ENCODE measurements around the gene LTV1.

Gene LTV1

DNA sequence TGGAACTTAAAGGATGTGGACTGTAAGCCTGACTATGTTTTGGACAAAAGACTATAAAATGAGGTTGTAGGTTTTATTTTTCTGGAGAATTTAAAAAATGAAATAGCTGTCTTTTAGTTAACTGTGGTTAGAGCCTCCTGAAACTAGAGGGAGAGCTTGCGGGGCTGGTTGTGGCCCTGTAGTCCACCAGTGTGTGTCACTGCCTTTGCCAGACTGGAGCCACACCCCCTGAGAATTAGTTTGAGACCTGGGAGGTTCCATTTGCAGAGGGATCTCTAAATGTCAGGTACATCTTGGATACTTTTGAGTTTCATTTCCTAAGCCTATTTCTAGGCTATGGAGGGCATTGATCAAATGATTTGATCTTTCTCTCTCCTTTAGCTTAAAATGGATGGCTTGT, 42.0 kb downstream of the LTV1 start:
- DNase-seq (ENCODE audit: low spot score) = no peak

DNA sequence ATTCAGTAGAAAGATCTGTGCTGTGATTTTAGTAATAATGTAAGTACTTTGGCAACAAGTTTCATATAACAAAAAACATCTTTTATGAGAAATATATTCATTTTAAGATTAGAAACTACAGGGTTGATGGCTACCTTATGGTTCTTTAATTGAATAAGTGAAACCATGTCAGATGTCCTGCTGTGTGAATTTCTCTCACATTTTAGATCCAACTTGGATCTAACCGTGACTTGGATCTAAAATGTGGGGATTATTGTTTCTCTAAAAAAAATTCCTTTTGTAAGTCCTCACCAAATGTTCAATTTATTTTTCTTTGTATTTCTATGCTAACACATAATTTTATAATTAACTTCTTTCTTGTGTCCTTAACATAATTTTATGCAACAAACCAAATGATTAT, 51.5 kb downstream of the LTV1 start:
- DNase-seq (ENCODE audit: low spot score) = no peak

DNA sequence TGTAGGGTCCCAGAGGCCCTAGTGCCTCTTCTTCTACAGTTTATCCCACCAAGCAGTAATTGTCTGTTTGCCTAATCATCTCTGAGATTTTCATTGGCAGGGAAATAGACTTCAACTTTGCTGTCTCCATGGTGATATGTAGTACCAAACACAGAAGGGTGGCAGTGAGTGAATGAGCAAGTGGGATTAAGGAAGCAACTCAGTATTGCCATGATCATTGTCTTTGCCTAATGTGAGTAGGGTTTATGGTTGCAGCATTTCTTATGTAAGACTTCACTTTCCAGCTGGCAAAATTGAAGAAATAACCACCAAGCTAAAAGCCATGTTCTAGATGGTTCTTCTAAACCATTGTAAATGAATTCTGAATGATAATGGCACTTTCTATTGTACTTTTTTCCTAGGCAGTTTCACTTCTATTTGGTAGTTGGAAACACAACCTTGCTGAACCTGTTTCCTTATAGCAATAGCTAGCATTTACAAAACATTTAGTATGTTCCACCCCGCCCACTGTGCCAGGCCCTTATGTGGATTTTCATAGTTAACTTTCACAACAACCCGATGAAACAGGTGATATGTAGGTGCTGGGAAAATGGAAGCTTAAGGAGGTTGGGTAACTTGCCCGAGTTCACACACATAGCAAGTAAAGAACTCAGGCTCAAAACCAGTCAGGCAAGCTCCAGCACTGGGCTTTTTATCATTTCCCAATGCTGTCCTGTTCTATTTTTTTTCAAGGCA, 53.2 kb downstream of the LTV1 start:
- no peak for DNase-seq (ENCODE audit: low spot score)

DNA sequence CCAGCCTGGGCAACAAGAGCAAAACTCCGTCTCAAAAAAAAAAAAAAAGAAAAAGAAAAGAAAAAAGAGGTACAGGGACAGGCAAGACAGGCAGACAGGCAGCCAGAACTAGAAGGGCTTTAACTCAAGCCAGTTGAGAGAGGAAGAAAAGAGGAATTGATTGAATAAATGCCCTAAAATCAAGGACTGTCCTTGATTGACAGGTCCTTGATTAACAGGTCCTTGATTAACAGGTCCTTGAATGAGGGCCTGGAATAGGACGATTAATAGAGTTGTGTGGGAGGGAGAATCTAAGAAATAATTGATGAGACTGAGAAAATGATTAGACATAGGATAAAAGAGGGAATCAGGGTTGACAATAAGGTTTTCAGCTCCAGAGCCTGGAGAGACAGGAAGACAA, 57.2 kb downstream of the LTV1 start:
- DNase-seq (ENCODE audit: low spot score) = no peak

DNA sequence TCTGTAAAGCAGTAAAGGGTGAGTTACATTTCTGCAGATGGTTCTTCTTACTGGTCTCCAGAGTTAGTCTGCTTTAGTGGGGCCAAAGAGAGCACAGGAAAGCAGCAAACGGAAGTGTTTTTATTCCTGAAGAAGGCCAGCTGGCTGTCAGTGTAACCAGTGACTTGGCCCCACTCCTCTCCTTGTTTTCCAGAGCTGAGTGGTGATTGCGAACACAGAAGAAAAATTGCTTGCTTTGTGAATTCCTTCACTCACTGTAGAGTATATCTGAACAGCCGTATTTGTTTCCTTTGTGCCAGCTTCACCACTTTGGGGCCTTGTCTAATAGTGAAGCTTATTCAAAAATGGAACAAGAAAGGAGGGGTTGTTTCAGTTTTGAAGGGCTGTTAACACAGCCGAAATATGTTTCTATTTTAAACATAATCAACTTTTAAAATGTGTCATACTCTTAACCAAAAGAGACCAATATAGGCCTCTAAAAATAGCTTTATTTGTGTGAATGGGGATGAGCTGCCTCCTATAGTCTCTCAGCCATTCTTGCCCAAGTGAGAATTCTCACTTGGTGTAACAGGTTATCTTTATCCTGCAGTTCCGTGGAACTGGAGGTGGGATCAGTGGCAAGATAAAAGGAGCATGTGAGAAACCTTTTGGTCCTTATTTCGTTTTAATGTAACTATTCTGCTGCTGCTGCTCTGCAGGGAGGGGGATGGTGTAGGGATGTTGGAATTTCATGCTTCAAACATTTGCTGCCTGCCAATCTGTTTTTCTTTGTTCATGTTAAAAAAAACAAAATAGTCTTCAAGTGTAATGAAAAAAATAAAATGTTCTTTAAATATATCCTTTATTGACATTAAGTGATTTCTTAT, 59.0 kb downstream of the LTV1 start:
- no peak for DNase-seq (ENCODE audit: low spot score)

DNA sequence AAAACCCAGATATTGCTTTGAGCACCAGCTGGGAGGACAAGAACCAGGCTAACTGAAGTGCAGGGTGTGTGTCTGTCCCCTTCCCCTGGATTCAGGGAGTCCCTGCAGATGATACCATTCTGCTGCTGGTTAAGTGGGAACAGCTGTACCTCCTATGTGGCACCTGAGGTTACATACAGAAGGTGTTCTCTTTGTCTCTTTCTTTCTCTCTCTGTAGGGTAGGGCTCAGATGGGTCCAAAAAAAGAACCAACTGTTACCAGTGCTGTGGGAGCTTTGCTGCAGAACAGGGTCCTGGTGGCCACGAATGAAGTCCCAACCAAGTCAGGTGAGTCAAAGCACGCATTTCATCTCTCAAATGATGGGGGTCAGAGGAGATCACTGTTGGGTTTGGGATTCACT, 59.7 kb downstream of the LTV1 start:
- DNase-seq (ENCODE audit: low spot score) = no peak

DNA sequence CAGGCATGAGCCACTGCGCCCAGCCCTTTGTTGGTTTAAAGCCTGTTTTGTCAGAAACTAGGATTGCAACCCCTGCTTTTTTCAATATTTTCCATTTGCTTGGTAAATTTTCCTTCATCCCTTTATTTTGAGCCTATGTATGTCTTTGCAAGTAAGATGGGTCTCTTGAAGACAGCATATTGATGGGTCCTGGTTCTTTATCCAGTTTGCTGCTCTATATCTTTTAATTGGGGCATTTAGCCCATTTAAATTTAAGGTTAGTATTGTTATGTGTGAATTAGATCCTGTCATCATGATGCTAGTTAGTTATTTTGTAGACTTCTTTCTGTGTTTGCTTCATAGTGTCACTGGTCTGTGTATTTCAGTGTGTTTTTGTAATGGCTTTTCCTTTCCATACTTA, 67.9 kb downstream of the LTV1 start:
- DNase-seq (ENCODE audit: low spot score) = no peak

DNA sequence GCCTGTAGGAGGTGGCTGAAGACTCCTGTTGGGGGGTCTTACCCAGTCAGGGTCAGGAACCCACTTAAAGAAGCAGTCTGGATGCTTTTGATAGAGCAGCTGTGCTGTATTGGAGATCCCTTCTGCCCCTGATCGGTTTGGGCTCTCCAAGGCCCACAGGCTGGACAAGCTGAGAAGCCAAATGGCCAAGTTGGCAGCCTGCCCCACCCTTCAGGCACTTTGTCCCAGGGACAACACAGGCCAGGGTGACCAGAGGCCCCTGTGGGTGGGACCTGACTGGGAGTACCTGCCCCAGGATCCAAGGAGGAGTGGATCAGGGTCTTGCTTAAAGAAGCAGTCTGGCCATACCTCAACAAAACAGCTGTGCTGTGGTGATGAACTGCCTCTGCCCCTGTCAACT, 69.5 kb downstream of the LTV1 start:
- DNase-seq (ENCODE audit: low spot score) = no peak

Measured in CD4-positive, alpha-beta T cell treated with Interleukin-15 for 4 hours (primary cell).